ENCODE measurements around the gene ERAL1. TPM values are rescaled to one million over a fixed set of nuclear protein-coding genes. Genes with fewer than 3 reads are reported as not detected.
"Not testable (repeated sequence)": the region's sequence is repeated elsewhere in the genome, so short reads cannot be mapped to it uniquely, and the experiment has no call there.

Gene ERAL1
- total and polyA plus RNA-seq, 10 donors = 28.4 to 51.9 (median 38.7) TPM

GRCh38 chr17:28901866-28902818, 47.3 kb downstream of the ERAL1 start:
- H3K27me3 ChIP-seq (replicated peaks in 1 of 7) = no peaks in the 10 kb centered on the region
- peaks cover 26 to 73% (median 58%) of the 10 kb centered on the region in 6 donors for H3K4me1 ChIP-seq
- TF ChIP-seq CTCF (IDR thresholded peaks at IDR 0.05 in 8 of 11, conservative IDR thresholded peaks at IDR 0.05 in 3 of 11) = no peak
- TF ChIP-seq POLR2A (IDR thresholded peaks at IDR 0.05) = no peak
- TF ChIP-seq POLR2AphosphoS5 (IDR thresholded peaks at IDR 0.05) = no peak
- DNase-seq = no peak
- intact Hi-C loops (cut with DNase I; ENCODE audit: low total_unique reads) = loop anchor here (10.0 kb wide), 1 partner anchor 47 kb away; the partner anchor contains the start of gene ERAL1
- H3K9me3 ChIP-seq = no peaks in the 10 kb centered on the region
- H3K4me3 ChIP-seq = peak overlapping the region; percentile 63 to 95 (median 82)
- H3K27ac ChIP-seq = peak overlapping the region; percentile 65 to 99 (median 92)
- peaks cover 0 to 30% (median 17%) of the 10 kb centered on the region in 6 donors for H3K36me3 ChIP-seq
- 3 to 7% (median 5%) methylated on average over 33 to 62 of the region's 62 CpGs for WGBS, 5 donors

- intact Hi-C loops (cut with DNase I; ENCODE audit: low total_unique reads) = loop anchor here (10.0 kb wide), 1 partner anchor 48 kb away; the partner anchor contains the start of gene ERAL1
- WGBS, 5 donors = 1 to 2% (median 1%) methylated on average over 12 to 55 of the region's 55 CpGs
- Histone ChIP-seq H3K36me3 (peaks cover 0 to 39% (median 26%) of the 10 kb centered on the region in 6 donors), H3K9me3 (no peaks in the 10 kb centered on the region), H3K27ac (peak within 1 kb of the TSS; percentile 65 to 99 (median 92)), H3K4me1 (peaks cover 25 to 69% (median 55%) of the 10 kb centered on the region in 6 donors), H3K27me3 (replicated peaks in 1 of 7) (no peaks in the 10 kb centered on the region), H3K4me3 (peak within 1 kb of the TSS; percentile 63 to 95 (median 82))
- TF ChIP-seq CTCF (IDR thresholded peaks at IDR 0.05 in 8 of 11, conservative IDR thresholded peaks at IDR 0.05 in 3 of 11) = peak; percentile 80 to 99 (median 97)
- peak; percentile 86 to 91 (median 87) for TF ChIP-seq POLR2AphosphoS5 (IDR thresholded peaks at IDR 0.05)
- no peak for TF ChIP-seq POLR2A (IDR thresholded peaks at IDR 0.05)
- DNase-seq = peak; percentile 99
Measured at GRCh38 chr17:28902819-28903545, 48.2 kb downstream of the ERAL1 start, which contains the start of gene DHRS13. Gene DHRS13 (minus strand): TSS chr17:28903079. CDS start chr17:28902944, 135 bp downstream.

- intact Hi-C loops (cut with DNase I; ENCODE audit: low total_unique reads) = loop anchor here (10.0 kb wide), 1 partner anchor 49 kb away; the partner anchor contains the start of gene ERAL1
- DNase-seq; H3K27me3 ChIP-seq (replicated peaks in 1 of 7); H3K9me3 ChIP-seq: not testable (repeated sequence)
- Histone ChIP-seq H3K27ac (peak overlapping the region in 7 of 8 donors; percentile 43 to 99 (median 92)), H3K36me3 (peaks cover 0 to 44% (median 31%) of the 10 kb centered on the region in 6 donors), H3K4me1 (peaks cover 20 to 64% (median 50%) of the 10 kb centered on the region in 6 donors), H3K4me3 (peak overlapping the region in 3 of 8 donors; percentile 76 to 95 (median 85))
- 52 to 82% (median 63%) methylated on average over 5 of the region's 5 CpGs for WGBS, 5 donors
Measured at GRCh38 chr17:28903546-28903841, 48.7 kb downstream of the ERAL1 start.

- DNase-seq = no peak
- no peaks in the 10 kb centered on the region for H3K27me3 ChIP-seq (replicated peaks in 1 of 7)
- intact Hi-C loops (cut with DNase I; ENCODE audit: low total_unique reads) = loop anchor here (10.0 kb wide), 1 partner anchor 50 kb away; the partner anchor contains the start of gene ERAL1
- peaks cover 17 to 51% (median 39%) of the 10 kb centered on the region in 6 donors for H3K4me1 ChIP-seq
- H3K4me3 ChIP-seq = no peak overlapping the region
- peak overlapping the region in 6 of 8 donors; percentile 4 to 99 (median 83) for H3K27ac ChIP-seq
- 49 to 75% (median 55%) methylated on average over 4 of the region's 4 CpGs for WGBS, 5 donors
- H3K36me3 ChIP-seq = peaks cover 0 to 57% (median 44%) of the 10 kb centered on the region in 6 donors
- TF ChIP-seq CTCF (IDR thresholded peaks at IDR 0.05 in 8 of 11, conservative IDR thresholded peaks at IDR 0.05 in 3 of 11) (no peak), POLR2A (IDR thresholded peaks at IDR 0.05) (no peak), POLR2AphosphoS5 (IDR thresholded peaks at IDR 0.05) (no peak)
- H3K9me3 ChIP-seq = no peaks in the 10 kb centered on the region
Measured at GRCh38 chr17:28904800-28905199, 50.0 kb downstream of the ERAL1 start.
